Heart left ventricle (tissue), 13 donors: ENCODE results near the gene TMEM175.

Source experiments
- POLR2A ChIP-seq, 2 donors: fragments of 450-650 bp; IDR thresholded peaks; one replicate each; pipeline ENCODE4 v1.6.1; 2017; ENCODE audit warnings: antibody characterized with exemption in 2 of 2, mild to moderate bottlenecking in 2 of 2, moderate library complexity in 2 of 2
- TF ChIP-seq, protein P1 (sequence below), 12 donors: fragments of 200-600 bp; sonication (generic) in 4 of 12; IDR thresholded peaks; one replicate each; pipeline versions ENCODE4 v1.5.0 to v1.8.0; 2018 to 2022; ENCODE audit warnings: antibody characterized with exemption in 12 of 12, mild to moderate bottlenecking in 5 of 12
- donor health status: ischemic (EF 13 %, LVEDD 7.1; RV severe dilation, severe dysfunction).
- donor health status: DM: no; HTN: yes; CAD: no.
- donor health status: DM: no; HTN: no; CAD: no.
- donor health status: ischemic (EF 25% LVEDD 6.9; RV normal size, moderate dysfunction).
- donor health status: ischemic (EF 25% LVEDD 5.7; RV mildly dilated, moderate dysfunction).
- donor health status: ischemic (EF 35%, LVEDD 5.7; RV mildly dilated, moderate dysfunction).
- donor health status: nonischemic (EF 11% LVEDD 7.7; RV severe dilation, severe dysfunction).
- donor health status: DM: yes; HTN: yes; CAD: no.
- donor health status: PGD.
- donor health status: ischemic (EF 29% LVEDD 5.4; RV normal size, mild dysfunction).
- donor health status: nonischemic (EF 23%, LVEDD 6.1; RV moderate dilation, normal function).

DNA sequence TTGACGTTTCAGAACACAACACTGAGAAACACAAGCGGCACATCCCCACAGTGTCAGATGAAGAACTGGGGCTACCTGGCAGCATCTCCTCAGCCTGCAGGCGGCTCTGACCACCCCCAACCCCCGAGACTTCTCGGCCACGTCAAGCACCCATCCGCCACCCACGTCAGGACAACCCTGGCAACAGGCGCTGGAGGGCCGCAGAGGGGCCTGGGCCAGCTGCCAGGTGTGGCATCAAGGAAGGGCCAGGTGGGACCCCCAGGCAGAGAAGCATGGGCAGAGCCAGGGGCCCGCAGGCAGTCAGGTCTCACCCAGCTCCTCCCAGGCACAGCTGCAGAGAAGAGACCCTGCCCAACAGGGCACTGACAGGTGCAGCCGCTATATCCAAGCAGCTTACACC lies 22.4 kb upstream of the TMEM175 start:
- TF ChIP-seq, protein P1, sequence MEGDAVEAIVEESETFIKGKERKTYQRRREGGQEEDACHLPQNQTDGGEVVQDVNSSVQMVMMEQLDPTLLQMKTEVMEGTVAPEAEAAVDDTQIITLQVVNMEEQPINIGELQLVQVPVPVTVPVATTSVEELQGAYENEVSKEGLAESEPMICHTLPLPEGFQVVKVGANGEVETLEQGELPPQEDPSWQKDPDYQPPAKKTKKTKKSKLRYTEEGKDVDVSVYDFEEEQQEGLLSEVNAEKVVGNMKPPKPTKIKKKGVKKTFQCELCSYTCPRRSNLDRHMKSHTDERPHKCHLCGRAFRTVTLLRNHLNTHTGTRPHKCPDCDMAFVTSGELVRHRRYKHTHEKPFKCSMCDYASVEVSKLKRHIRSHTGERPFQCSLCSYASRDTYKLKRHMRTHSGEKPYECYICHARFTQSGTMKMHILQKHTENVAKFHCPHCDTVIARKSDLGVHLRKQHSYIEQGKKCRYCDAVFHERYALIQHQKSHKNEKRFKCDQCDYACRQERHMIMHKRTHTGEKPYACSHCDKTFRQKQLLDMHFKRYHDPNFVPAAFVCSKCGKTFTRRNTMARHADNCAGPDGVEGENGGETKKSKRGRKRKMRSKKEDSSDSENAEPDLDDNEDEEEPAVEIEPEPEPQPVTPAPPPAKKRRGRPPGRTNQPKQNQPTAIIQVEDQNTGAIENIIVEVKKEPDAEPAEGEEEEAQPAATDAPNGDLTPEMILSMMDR (IDR thresholded peaks at IDR 0.05): no peak
- TF ChIP-seq POLR2A (IDR thresholded peaks at IDR 0.05): no peak
